Stimulated activated CD4-positive, alpha-beta T cell treated with anti-CD3 and anti-CD28 coated beads, Interleukin-15, amount 100 ng/mL, for 1 hour (primary cell): ENCODE results near the gene MED13.
"Not testable (repeated sequence)": the region's sequence is repeated elsewhere in the genome, so short reads cannot be mapped to it uniquely, and the experiment has no call there.

ENCODE experiments used
- DNase-seq, 2 donors: peaks; one replicate each; pipeline ENCODE4 v3.0.0-alpha.2; 2020; ENCODE audit warnings: low read depth in 1 of 2, low spot score in 1 of 2

The MED13 gene

DNA sequence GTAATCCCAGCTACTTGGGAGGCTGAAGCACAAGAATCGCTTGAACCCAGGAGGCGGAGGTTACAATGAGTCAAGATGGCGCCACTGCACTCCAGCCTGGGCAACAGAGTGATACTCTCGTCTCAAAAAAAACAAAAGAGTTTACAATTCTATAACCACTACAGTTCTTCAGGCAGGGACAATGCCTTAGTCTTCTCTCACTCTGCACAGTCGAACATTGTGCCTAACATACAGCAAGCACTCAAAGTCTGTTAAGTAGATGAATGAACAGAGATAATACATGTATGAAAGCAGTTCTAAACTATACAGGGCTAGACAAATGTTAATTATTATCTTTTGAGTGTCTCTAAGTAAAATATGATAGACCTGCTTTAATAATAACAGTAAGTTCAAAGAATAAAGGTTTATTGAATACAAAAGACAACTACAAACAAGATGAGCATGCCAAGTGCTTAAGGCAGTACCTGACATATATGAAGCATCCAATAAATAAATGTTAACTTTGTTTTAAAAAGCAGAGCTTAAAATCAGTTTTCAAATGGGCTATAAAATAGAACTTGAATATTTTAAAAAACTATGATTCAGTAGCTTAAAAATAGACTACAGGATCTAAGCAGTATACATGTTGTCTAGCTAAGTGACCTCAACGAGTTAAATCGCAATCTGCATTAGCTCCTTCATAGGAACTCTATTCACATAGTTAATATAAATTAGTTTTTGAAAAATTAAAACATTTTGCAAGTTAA is 156.6 kb downstream of the MED13 start:
- DNase-seq, result no peak

DNA sequence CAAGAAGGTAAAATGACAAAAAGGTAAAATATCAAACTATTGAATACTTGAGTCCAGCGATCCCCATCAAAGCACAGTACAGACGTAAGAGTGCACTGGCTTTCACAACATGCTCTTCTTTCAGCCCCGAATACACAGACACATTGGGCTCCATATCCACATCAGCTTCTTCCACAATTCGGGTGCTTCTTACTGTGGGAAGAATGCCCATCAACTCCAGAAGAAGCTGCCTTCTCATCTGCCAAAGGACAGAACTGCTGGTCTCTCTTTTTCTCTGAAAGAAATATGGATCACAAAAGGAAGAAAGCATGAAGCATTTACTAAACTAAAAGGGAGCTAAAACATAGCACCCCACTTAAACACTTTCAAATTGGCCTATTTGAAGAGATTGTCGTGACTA is 157.7 kb downstream of the MED13 start:
- DNase-seq, result no peak

DNA sequence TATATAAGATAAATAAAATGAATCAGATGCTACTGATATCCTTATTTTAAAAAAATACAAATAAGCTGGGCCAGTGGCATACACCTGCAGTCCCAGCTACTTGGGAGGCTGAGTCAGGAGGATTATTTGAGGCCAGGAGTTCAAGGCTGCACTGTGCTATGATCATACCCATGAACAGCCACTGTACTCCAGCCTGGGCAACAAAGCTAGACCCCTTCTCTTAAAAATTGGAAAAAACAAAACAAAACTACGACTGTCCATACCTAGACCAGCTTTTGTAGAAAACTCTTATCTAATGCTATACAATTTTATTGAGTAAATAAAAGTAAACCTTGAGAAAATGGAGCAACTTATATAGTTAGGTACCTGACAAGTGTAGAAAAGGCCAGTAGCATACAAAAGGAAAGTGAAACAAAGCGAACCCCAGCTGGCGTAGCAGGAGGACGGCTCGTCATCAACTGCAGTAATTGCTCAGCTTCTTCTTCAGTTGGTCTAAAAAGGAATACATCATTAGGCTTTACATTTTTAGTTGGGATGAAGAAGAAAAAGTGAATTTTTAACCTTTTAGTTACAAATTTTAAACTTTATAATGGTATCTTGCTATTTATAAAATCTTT is 160.9 kb downstream of the MED13 start:
- DNase-seq, result no peak

DNA sequence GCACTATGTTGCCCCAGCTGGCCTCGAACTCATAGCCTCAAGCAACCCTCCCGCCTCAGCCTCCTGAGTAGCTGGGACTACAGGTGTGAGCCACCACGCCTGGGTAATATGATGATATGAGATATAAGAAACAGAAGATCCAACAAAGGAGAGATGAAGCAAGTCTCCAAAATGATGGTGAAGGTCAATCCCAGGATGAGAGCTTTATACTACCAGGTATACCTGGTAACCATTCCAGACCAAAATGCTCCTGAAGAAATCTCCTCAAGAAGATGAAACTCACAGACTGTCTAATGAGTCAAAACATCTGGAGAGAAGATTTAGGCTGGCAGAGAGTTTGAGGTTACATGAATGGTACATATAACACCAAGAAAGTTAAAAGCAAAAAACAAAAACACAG is 161.8 kb downstream of the MED13 start:
- no peak for DNase-seq

DNA sequence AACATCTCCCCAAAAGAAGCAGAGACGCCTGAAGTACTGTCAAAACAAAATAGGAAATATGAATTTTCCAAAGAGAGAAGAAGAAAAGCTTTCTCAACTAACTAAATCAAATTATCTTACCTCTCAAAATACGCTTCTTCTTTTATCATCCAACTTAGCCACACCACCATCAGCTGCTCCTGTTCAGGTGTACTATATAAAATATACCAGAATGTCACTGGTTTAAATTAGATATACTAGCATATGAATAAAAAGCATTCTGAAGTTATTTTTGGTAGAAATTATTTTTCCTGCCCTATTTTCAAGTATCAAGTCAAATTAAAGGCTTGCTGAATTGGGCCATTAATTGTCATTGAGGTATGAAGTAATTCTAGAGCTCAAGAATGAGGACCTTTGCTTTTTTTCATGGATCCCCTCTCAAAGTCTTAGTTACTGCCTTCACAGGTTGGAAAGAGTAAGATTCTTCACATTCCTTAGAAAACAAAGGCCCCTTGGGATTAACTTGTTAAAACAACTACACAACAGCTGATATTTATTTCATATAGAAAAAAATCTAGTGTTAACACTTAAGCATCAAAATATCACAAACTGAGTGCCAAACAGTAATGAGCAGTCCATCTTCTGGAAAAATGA is 167.4 kb downstream of the MED13 start:
- no peak for DNase-seq

DNA sequence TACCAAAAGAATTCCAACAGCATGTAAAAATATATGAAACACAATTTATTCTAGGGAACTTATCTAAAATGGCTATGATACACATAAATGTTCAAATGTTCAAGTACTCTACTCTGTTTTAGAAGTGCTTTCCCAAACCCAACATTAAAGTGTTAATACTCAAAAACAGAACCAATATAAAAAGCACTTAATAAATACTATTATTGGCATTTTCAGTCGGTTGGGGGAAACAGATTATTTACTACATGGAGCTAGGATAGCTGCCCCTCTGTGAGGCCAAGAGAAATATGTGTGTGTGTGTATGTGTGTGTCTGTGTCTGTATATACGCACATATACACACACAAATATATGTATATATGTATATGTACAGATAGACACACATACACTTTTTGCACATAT is 169.7 kb downstream of the MED13 start:
- DNase-seq, result no peak

DNA sequence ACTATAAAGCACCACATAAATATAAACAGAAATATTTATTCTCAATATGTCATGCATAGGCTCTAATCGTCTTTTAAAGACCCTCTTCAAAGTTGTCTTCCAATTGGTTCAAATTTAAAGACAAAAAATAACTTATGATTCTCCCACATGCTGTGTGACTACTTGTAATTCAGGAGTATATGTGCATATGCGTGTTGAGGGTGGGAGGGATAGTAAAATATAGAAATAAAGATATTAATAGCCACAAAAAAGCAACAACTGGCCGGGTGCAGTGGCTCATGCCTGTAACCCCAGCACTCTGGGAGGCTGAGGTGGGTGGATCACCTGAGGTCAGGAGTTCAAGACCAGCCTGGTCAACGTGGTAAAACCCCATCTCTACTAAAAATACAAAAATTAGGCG is 170.8 kb downstream of the MED13 start:
- not testable (repeated sequence) for DNase-seq
